8988T (cell line): ENCODE data around the gene ANK2.

Experiments used
- DNase-seq: peaks from one replicate; pipeline ENCODE4 v3.0.0; 2011

Gene ANK2

GRCh38 chr4:113405874-113406722 lies 356.6 kb downstream of the ANK2 start:
- no peak for DNase-seq

GRCh38 chr4:113406723-113407016 lies 357.2 kb downstream of the ANK2 start:
- no peak for DNase-seq

- no peak for DNase-seq
These were observed 358.0 kb downstream of the ANK2 start for GRCh38 chr4:113407409-113407808.

GRCh38 chr4:113409181-113409580 lies 359.7 kb downstream of the ANK2 start:
- no peak for DNase-seq

GRCh38 chr4:113410686-113411085 lies 361.2 kb downstream of the ANK2 start:
- no peak for DNase-seq

- no peak for DNase-seq
These were observed 362.1 kb downstream of the ANK2 start for GRCh38 chr4:113411496-113411938.

- no peak for DNase-seq
These were observed 370.2 kb downstream of the ANK2 start for GRCh38 chr4:113419631-113420030.

GRCh38 chr4:113420938-113421337 lies 371.5 kb downstream of the ANK2 start:
- no peak for DNase-seq

GRCh38 chr4:113423631-113424030 lies 374.2 kb downstream of the ANK2 start:
- DNase-seq, result no peak

- no peak for DNase-seq
These were observed 383.7 kb downstream of the ANK2 start for GRCh38 chr4:113433116-113433515.
